Endothelial cell (in vitro differentiated cells): ENCODE measurements around the gene TMCC1. TPM values are rescaled to one million over a fixed set of nuclear protein-coding genes. Genes with fewer than 3 reads are reported as not detected.

Source experiments
- DNase-seq: peaks from one replicate; pipeline ENCODE4 v3.0.0; 2021; ENCODE audit warnings: low spot score
- H3K27ac Mint-ChIP-seq: one replicate; pipeline ENCODE4 v1.8.0; 2021; ENCODE audit warnings: mixed read lengths, inconsistent platforms; ENCODE audit not compliant: unreplicated experiment
- H3K27me3 Mint-ChIP-seq: one replicate; pipeline ENCODE4 v1.8.0; 2021; ENCODE audit warnings: mild to moderate bottlenecking, moderate library complexity, mixed read lengths, inconsistent platforms; ENCODE audit not compliant: unreplicated experiment
- H3K36me3 Mint-ChIP-seq: one replicate; pipeline ENCODE4 v1.8.0; 2021; ENCODE audit warnings: mild to moderate bottlenecking, low read depth, mixed read lengths, inconsistent platforms; ENCODE audit not compliant: unreplicated experiment
- H3K4me1 Mint-ChIP-seq: one replicate; pipeline ENCODE4 v1.8.0; 2021; ENCODE audit warnings: mild to moderate bottlenecking, mixed read lengths, inconsistent platforms; ENCODE audit not compliant: unreplicated experiment
- H3K4me3 Mint-ChIP-seq: one replicate; pipeline ENCODE4 v1.8.0; 2021; ENCODE audit warnings: mild to moderate bottlenecking, mixed read lengths, inconsistent platforms; ENCODE audit not compliant: unreplicated experiment
- H3K9me3 Mint-ChIP-seq: one replicate; pipeline ENCODE4 v1.8.0; 2021; ENCODE audit warnings: mixed read lengths, inconsistent platforms; ENCODE audit not compliant: unreplicated experiment
- CTCF ChIP-seq: fragments of 200-600 bp; sonication (generic); IDR thresholded peaks from one replicate; pipeline ENCODE4 v1.5.0; 2021; ENCODE audit warnings: antibody characterized with exemption; ENCODE audit not compliant: unreplicated experiment
- total RNA-seq: library from RNA; stranded (reverse); fragmentation: NEBNext Ultra II Directional; extraction: Animal tissue kit (Norgen Biotek cat#: 25700); gene quantifications from one replicate; pipeline ENCODE4 v1.2.1, GENCODE V29; 2021; ENCODE audit not compliant: unreplicated experiment

TMCC1 gene
- total RNA-seq, 1 donor from 2014 or later: 50.9 TPM

GRCh38 chr3:129770604-129771003 is 122.9 kb downstream of the TMCC1 start:
- H3K27me3 Mint-ChIP-seq: no peaks in the 10 kb centered on the region
- peaks cover 11% of the 10 kb centered on the region for H3K4me1 Mint-ChIP-seq
- H3K27ac Mint-ChIP-seq: no peak overlapping the region
- no peak for DNase-seq
- H3K9me3 Mint-ChIP-seq: no peaks in the 10 kb centered on the region
- H3K4me3 Mint-ChIP-seq: no peak overlapping the region
- no peaks in the 10 kb centered on the region for H3K36me3 Mint-ChIP-seq
- no peak for TF ChIP-seq CTCF

GRCh38 chr3:129769616-129770015 is 123.9 kb downstream of the TMCC1 start:
- Mint-ChIP-seq H3K9me3 (no peaks in the 10 kb centered on the region), H3K36me3 (no peaks in the 10 kb centered on the region), H3K27ac (no peak overlapping the region), H3K27me3 (no peaks in the 10 kb centered on the region), H3K4me1 (peaks cover 11% of the 10 kb centered on the region), H3K4me3 (no peak overlapping the region)
- DNase-seq: no peak
- no peak for TF ChIP-seq CTCF

GRCh38 chr3:129768728-129769127 is 124.8 kb downstream of the TMCC1 start:
- H3K4me1 Mint-ChIP-seq: peaks cover 11% of the 10 kb centered on the region
- no peak for TF ChIP-seq CTCF
- H3K9me3 Mint-ChIP-seq: no peaks in the 10 kb centered on the region
- no peak overlapping the region for H3K27ac Mint-ChIP-seq
- H3K27me3 Mint-ChIP-seq: no peaks in the 10 kb centered on the region
- H3K36me3 Mint-ChIP-seq: no peaks in the 10 kb centered on the region
- no peak overlapping the region for H3K4me3 Mint-ChIP-seq
- no peak for DNase-seq

- Mint-ChIP-seq H3K27ac (no peak overlapping the region), H3K4me1 (peaks cover 11% of the 10 kb centered on the region), H3K27me3 (no peaks in the 10 kb centered on the region)
Measured at GRCh38 chr3:129766135-129766534, 127.4 kb downstream of the TMCC1 start.

GRCh38 chr3:129764090-129764489 is 129.4 kb downstream of the TMCC1 start:
- Mint-ChIP-seq H3K27me3 (peaks cover 2% of the 10 kb centered on the region), H3K27ac (no peak overlapping the region), H3K4me1 (peaks cover 11% of the 10 kb centered on the region), H3K4me3 (no peak overlapping the region), H3K36me3 (peaks cover 3% of the 10 kb centered on the region), H3K9me3 (no peaks in the 10 kb centered on the region)
- TF ChIP-seq CTCF: no peak
- no peak for DNase-seq

More at GRCh38 chr3:129766135-129766534, 127.4 kb downstream of the TMCC1 start:
- no peak for TF ChIP-seq CTCF
- no peaks in the 10 kb centered on the region for H3K9me3 Mint-ChIP-seq
- H3K36me3 Mint-ChIP-seq: peaks cover 3% of the 10 kb centered on the region
- H3K4me3 Mint-ChIP-seq: no peak overlapping the region
- no peak for DNase-seq
